BJ (cell line): ENCODE results near the gene FAM47E. TPM values are rescaled to one million over a fixed set of nuclear protein-coding genes. Genes with fewer than 3 reads are reported as not detected.

Source experiments
- CTCF ChIA-PET: fragments of 350-600 bp; formaldehyde crosslinking; extraction: SDS; loops from one replicate; lab custom pipeline; 2021; ENCODE audit warnings: antibody characterized with exemption, inconsistent platforms; lab: Yijun Ruan, JAX
- POLR2A ChIA-PET: fragments of 300-600 bp; sonication (Branson Sonifier 250); formaldehyde crosslinking; extraction: SDS; loops from one replicate; lab custom pipeline; 2021; ENCODE audit warnings: antibody characterized with exemption; lab: Charles Lee
- DNase-seq: peaks from one replicate; pipeline ENCODE4 v3.0.0-alpha.2; 2011; ENCODE audit warnings: low read depth
- H3K27me3 ChIP-seq: 2 replicates; pipeline ENCODE4 v1.6.0; 2011; ENCODE audit warnings: low read length; ENCODE audit not compliant: control insufficient read depth, insufficient read depth
- H3K36me3 ChIP-seq: 2 replicates; pipeline ENCODE4 v1.5.1; 2011; ENCODE audit warnings: low read length; ENCODE audit not compliant: control insufficient read depth, insufficient read depth
- H3K4me3 ChIP-seq: 2 replicates; pipeline ENCODE4 v1.5.1; 2011; ENCODE audit warnings: low read depth, mild to moderate bottlenecking, control low read depth, low read length
- polyA plus RNA-seq: library from polyadenylated mRNA; depleted of rRNA; stranded (reverse); fragments of >200 nt; gene quantifications from 2 replicates; pipeline ENCODE4 v1.2.3, GENCODE V29; 2011
- TF ChIP-seq, protein P1 (sequence below): IDR thresholded peaks from 2 replicates; pipeline ENCODE4 v1.5.1; 2011; ENCODE audit warnings: low read depth, mild to moderate bottlenecking, control low read depth, inconsistent platforms, low read length, moderate library complexity; ENCODE audit not compliant: insufficient read depth

The FAM47E gene
- polyA plus RNA-seq, 1 experiment: 0.05 TPM

DNA sequence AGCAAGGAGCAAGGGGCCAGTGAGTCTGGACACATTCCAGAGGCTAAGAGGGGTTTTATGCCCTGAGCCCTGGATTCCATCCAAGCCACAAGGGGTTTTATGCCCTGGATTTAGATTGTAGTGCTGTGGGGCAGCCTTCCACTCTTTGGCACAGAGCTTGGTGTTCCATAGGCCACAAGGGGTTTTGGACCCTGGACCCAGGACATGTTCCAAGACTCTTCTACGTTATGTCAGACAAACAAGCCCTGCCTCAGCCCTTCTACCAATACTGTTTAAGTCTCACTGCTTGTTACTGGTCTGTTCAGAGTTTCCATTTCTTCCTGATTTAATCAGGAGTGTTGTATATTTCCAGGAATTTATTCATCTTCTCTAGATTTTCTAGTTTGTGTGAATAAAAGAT is 25.1 kb upstream of the FAM47E start:
- TF ChIP-seq, protein P1, sequence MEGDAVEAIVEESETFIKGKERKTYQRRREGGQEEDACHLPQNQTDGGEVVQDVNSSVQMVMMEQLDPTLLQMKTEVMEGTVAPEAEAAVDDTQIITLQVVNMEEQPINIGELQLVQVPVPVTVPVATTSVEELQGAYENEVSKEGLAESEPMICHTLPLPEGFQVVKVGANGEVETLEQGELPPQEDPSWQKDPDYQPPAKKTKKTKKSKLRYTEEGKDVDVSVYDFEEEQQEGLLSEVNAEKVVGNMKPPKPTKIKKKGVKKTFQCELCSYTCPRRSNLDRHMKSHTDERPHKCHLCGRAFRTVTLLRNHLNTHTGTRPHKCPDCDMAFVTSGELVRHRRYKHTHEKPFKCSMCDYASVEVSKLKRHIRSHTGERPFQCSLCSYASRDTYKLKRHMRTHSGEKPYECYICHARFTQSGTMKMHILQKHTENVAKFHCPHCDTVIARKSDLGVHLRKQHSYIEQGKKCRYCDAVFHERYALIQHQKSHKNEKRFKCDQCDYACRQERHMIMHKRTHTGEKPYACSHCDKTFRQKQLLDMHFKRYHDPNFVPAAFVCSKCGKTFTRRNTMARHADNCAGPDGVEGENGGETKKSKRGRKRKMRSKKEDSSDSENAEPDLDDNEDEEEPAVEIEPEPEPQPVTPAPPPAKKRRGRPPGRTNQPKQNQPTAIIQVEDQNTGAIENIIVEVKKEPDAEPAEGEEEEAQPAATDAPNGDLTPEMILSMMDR: no peak
- H3K4me3 ChIP-seq: no peak overlapping the region
- H3K36me3 ChIP-seq: no peaks in the 10 kb centered on the region
- ChIA-PET POLR2A (no interaction called here), CTCF (interaction anchor here (1.9 kb wide), 1 partner anchor 11 kb away, joined by 6 read pairs; no protein-coding TSS in a partner anchor)
- DNase-seq: no peak
- peaks cover 1% of the 10 kb centered on the region for H3K27me3 ChIP-seq

DNA sequence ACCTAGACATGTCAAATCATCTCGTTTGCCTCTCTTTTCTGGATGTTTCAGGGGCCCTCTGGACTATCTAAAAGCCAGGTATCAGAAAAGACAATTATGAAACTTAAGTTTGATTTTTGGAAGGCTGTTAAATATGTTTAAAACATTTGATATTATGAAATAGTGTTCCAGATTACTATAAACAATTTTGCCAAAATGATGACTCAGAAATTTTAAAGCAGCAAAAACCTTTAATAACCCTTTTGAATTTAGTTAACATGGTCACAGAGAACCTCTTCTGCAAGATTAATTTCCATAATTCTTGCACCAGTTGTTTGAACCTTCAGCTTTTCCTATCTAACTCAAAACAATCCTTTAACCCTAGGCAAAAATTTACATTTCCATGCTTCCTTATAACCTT is 18.8 kb upstream of the FAM47E start:
- DNase-seq: no peak
- TF ChIP-seq, protein P1: no peak
- POLR2A ChIA-PET: no interaction called here
- H3K4me3 ChIP-seq: no peak overlapping the region
- H3K36me3 ChIP-seq: no peaks in the 10 kb centered on the region
- H3K27me3 ChIP-seq: peaks cover 1% of the 10 kb centered on the region
- CTCF ChIA-PET: interaction anchor here (0.9 to 2.0 kb wide), 2 partner anchors 13 to 53 kb away, joined by 3 to 5 read pairs; no protein-coding TSS in a partner anchor

DNA sequence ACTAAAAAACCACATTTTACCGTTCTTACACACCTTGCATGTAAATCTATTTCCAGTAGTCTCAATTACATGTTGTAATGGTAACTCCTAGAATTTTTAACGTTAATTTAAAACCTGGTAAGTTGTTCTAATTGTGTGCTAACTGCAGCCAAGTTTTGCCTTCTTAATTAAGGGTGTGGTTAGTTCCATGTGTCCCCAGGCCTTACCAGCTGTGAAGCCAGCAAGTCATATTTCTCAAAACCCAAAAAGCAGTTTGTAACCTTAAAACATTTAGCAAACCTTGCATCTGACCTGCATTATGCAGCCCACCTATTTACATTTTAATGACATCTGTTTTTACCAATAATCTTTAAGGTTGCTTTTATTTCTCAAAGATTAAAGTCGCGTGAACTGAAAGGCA is 18.4 kb upstream of the FAM47E start:
- H3K27me3 ChIP-seq: peaks cover 1% of the 10 kb centered on the region
- TF ChIP-seq, protein P1: no peak
- POLR2A ChIA-PET: no interaction called here
- CTCF ChIA-PET: interaction anchor here (0.9 to 2.0 kb wide), 2 partner anchors 13 to 53 kb away, joined by 3 to 5 read pairs; no protein-coding TSS in a partner anchor
- H3K4me3 ChIP-seq: no peak overlapping the region
- DNase-seq: no peak
- no peaks in the 10 kb centered on the region for H3K36me3 ChIP-seq

DNA sequence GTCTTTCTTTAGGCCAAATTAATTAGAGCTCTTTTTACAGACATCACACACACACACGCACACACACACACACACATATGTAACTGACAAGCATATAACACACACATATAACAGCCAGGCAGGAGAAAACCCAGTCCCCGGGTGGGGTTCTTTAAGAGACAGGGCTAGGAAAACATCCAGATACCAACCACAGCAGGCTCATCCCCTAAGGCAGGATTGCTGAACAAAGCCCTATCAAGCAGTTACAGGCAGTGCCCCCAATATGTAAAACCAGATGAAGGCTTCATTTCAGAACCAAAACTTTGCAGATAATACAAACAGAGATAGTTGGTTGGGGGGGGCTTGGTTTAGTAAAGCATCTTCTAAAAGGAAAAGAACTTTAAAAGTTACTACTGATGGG is 18.0 kb upstream of the FAM47E start:
- POLR2A ChIA-PET: no interaction called here
- TF ChIP-seq, protein P1: no peak
- CTCF ChIA-PET: interaction anchor here (0.9 to 2.0 kb wide), 3 partner anchors 13 to 54 kb away, joined by 3 to 5 read pairs (median 3); no protein-coding TSS in a partner anchor
- no peak for DNase-seq
- Histone ChIP-seq H3K4me3 (no peak overlapping the region), H3K36me3 (no peaks in the 10 kb centered on the region), H3K27me3 (peaks cover 4% of the 10 kb centered on the region)

DNA sequence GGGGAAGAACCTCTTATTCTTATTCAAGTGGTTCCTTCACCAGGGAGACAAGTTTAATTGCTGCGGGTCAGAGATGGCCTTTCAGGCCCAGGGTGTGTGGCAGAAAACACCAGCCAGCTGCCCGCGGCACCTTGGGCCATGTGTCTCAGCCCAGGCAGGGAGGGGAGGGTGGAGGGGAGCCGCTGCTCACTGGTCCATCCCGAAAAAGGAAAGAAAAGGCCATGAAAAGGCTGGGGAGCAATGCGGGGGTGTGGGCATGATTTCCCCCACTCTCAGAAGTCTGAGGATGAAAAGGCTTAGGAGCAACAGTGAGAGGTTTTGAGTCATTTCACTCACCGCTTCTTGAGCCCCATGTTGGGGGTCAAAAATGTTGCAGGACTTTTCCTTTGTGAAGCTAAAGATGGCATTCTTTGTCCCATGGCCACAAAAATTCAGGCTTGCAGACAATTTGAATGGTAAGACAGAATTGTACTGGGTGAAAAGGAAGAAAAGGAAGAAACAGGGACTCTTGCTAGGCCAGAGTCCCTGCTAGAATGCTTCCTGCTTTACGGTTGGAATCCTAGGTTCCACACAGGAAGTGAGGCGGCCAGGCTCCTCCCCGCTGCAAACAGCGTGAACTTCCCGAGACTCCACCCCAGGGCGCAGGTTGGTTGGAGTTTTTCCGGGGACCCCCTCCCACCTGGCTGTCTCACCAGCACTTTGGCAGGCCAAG is 17.4 kb upstream of the FAM47E start:
- Histone ChIP-seq H3K36me3 (no peaks in the 10 kb centered on the region), H3K4me3 (no peak overlapping the region), H3K27me3 (peaks cover 4% of the 10 kb centered on the region)
- POLR2A ChIA-PET: no interaction called here
- CTCF ChIA-PET: interaction anchor here (1.2 to 2.0 kb wide), 2 partner anchors 23 to 54 kb away, joined by 3 to 5 read pairs; no protein-coding TSS in a partner anchor
- TF ChIP-seq, protein P1: no peak
- no peak for DNase-seq
